Activated CD4-positive, alpha-beta T cell treated with anti-CD3 and anti-CD28 coated beads for 36 hours (primary cell): Measurements from ENCODE around the gene GLI3. TPM values are rescaled to one million over a fixed set of nuclear protein-coding genes. Genes with fewer than 3 reads are reported as not detected.

ENCODE experiments used
- ATAC-seq: fragments of 200-7000 bp; cut with Tn5 transposase; one replicate; pipeline ENCODE4 v1.10.0; 2021; ENCODE audit warnings: mild to moderate bottlenecking, moderate library complexity
- CTCF ChIA-PET: fragments of 350-600 bp; sonication (Branson Sonifier 250); formaldehyde crosslinking; loops from one replicate; lab custom pipeline; 2021; ENCODE audit warnings: antibody characterized with exemption; lab: Charles Lee
- POLR2A ChIA-PET: fragments of 350-600 bp; sonication (Branson Sonifier 250); formaldehyde crosslinking; loops from one replicate; lab custom pipeline; 2021; ENCODE audit warnings: antibody characterized with exemption, inconsistent platforms; lab: Charles Lee
- DNase-seq: peaks from one replicate; pipeline ENCODE4 v3.0.0-alpha.2; 2020
- H3K27ac Mint-ChIP-seq: one replicate; pipeline ENCODE4 v1.8.0; 2021; ENCODE audit warnings: mixed read lengths
- H3K27me3 Mint-ChIP-seq: one replicate; pipeline ENCODE4 v1.8.0; 2021; ENCODE audit warnings: mixed read lengths
- H3K36me3 Mint-ChIP-seq: one replicate; pipeline ENCODE4 v1.8.0; 2021; ENCODE audit warnings: low read depth, mixed read lengths
- H3K4me1 Mint-ChIP-seq: one replicate; pipeline ENCODE4 v1.8.0; 2021; ENCODE audit warnings: mixed read lengths
- H3K4me3 Mint-ChIP-seq: one replicate; pipeline ENCODE4 v1.8.0; 2021; ENCODE audit warnings: mild to moderate bottlenecking, moderate library complexity, mixed read lengths
- H3K9me3 Mint-ChIP-seq: one replicate; pipeline ENCODE4 v1.8.0; 2021; ENCODE audit warnings: low read depth, mixed read lengths
- intact Hi-C, 2 experiments: fragments of 100-400 bp; cut with DNase I in 1 of 2; cut with micrococcal nuclease in 1 of 2; formaldehyde crosslinking; loops; one replicate each; pipeline versions ENCODE4 v1.14.2 to v1.15.1; 2022 to 2024; cut with DNase I, micrococcal nuclease
- total RNA-seq, 2 experiments: library from RNA; stranded (reverse); gene quantifications; one replicate each; pipeline ENCODE4 v1.2.3, GENCODE V29; 2021

The GLI3 gene
- under 1 TPM; 0.18 to 0.30 TPM for total RNA-seq

DNA sequence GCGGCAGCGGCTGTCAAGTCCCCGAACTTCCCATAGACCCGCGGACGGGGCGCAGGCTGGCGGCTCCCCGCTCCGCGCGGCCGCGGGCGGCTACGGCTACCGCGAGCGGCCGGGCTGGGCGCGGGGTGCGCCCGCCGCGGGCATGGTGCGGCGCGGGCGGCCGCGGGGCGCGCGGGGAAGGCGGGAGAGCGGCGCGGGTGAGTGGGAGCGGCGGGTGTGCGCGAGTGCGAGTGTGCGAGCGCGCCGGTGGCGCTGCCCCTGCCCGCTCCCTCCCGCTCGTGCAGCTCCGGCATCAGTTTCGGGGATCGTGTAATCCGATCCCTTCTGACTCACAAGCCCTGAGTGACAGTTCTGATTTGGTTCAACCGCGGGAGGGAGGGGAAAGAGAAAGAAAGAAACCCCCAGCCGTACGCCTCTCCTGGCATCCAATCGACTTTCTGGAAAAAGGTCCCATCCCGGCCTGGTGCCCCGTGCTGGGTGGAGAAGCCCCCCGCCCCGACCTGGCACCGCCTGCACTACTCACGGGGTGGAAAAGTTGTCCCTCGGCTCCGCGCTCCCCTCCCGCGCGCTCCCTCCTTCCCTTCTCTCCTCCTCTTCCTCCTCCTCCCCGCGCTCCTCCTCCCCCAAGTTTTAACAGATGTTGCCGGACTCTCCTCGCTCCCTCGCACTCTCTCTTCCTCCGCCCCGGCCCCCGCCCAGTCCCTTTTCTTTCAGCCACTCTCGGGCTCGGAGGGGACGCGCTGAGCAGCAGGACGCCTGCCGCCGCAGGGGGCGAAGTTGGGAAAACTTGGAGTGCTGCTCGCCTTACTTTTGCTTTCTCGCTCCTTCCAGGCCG lies at the start of gene GLI3:
Gene GLI3 (minus strand): TSS at position 234 of the 835 bp plus-strand sequence. CDS start 13,956 bp downstream, outside the sequence.
- intact Hi-C loops = loop anchor here in 1 of 2 experiments (1.0 kb wide), 1 partner anchor 9 kb away; no protein-coding TSS in a partner anchor
- peak; percentile 72 for DNase-seq
- H3K9me3 Mint-ChIP-seq = no peaks in the 10 kb centered on the region

DNA sequence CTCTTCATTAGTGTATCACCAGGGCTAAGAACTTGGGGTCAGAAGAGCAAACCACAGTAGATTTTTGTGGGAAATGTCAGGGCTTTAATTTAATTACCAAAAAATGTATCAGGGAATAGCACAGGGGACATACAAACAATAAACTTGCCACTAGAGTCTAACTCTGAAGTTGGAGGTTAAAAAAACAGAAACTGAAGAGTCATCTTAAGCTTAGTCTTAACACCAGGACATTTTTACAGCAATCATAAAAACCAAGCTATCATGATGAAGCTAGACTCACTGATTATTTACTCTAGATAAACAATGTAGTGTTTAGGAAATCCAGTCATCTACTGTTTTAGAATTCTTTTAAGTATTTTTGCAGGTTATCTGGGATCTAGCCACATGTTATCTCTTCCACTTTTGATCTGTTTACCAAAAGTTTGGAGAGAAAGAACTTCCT lies 48.4 kb upstream of the GLI3 start:
- peaks cover 4% of the 10 kb centered on the region for H3K27me3 Mint-ChIP-seq
- no peak for ATAC-seq
- no peak overlapping the region for H3K4me3 Mint-ChIP-seq
- no peaks in the 10 kb centered on the region for H3K4me1 Mint-ChIP-seq
- intact Hi-C loops = no loop called here
- DNase-seq = no peak
- no peaks in the 10 kb centered on the region for H3K36me3 Mint-ChIP-seq
- H3K27ac Mint-ChIP-seq = no peak overlapping the region
- H3K9me3 Mint-ChIP-seq = no peaks in the 10 kb centered on the region
- ChIA-PET POLR2A (no interaction called here), CTCF (no interaction called here)

More for the DNA sequence above, at the start of gene GLI3:
- peaks cover 8% of the 10 kb centered on the region for H3K4me1 Mint-ChIP-seq
- H3K36me3 Mint-ChIP-seq = no peaks in the 10 kb centered on the region
- ChIA-PET POLR2A (no interaction called here), CTCF (no interaction called here)
- ATAC-seq = peak; percentile 90
- peaks cover 56% of the 10 kb centered on the region for H3K27me3 Mint-ChIP-seq
- peak within 1 kb of the TSS; percentile 73 for H3K4me3 Mint-ChIP-seq
- no peak within 1 kb of the TSS for H3K27ac Mint-ChIP-seq

DNA sequence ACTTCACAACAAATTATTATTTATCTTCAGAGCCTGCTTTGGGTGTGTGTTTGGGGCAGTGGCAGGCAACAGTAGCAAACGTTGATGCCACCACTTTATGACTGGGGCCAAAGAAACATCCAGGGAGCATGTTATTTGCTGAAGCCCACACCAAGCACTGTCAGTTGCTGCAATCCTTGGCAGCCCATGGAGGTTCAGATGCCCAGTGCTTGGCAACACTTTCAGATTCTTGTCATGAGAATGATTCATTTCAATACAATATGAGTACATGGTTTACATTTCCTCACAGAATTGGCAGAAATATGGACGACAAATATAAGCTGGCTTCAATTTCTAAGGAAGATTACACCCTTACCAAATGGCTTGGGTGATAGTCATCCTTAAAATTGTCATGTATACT lies 46.5 kb upstream of the GLI3 start:
- ChIA-PET POLR2A (no interaction called here), CTCF (no interaction called here)
- Mint-ChIP-seq H3K4me3 (no peak overlapping the region), H3K4me1 (no peaks in the 10 kb centered on the region), H3K9me3 (no peaks in the 10 kb centered on the region), H3K27me3 (peaks cover 9% of the 10 kb centered on the region), H3K36me3 (no peaks in the 10 kb centered on the region), H3K27ac (no peak overlapping the region)
- ATAC-seq (no peak), DNase-seq (no peak)
- intact Hi-C loops = no loop called here

DNA sequence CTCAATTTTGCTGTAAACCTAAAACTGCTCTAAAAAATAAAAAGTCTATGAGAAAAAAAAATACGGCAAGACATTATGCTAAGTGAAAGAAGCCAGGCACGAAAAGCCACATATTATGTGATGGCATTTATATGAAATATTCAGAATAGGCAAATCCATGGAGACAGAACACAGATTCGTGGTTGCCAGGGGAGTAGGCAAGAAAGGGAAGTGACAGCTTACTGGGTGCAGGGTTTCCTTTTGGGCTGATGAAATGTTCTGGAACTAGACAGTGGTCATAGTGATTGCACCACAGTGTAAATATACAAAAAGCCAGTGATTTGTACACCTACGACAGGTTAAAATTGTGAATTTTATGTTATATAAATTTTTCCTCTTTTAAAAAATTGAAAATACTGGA lies 41.3 kb upstream of the GLI3 start:
- POLR2A ChIA-PET = no interaction called here
- no peak for ATAC-seq

DNA sequence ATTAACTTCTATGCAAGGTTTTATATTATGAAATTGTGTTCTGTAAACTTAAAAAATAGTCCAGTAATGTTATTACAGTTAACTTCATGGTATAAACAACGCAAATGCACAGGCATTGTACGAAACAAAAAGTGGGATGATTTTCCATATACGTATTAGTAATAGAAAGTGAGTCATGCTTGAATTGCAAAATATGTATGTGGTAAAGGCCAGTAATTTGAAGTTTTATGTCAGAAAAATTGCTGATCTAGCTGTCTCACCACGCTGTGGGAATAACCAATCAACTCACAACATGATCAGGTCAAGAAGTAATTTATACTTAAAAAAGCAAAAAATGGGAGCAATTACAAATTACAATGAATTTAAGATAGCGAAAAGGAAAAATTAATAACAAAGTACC lies 37.0 kb upstream of the GLI3 start:
- no peak for ATAC-seq
- ChIA-PET POLR2A (no interaction called here), CTCF (no interaction called here)
- DNase-seq = no peak
- H3K36me3 Mint-ChIP-seq = no peaks in the 10 kb centered on the region
- H3K27ac Mint-ChIP-seq = no peak overlapping the region
- H3K4me3 Mint-ChIP-seq = no peak overlapping the region
- H3K4me1 Mint-ChIP-seq = peaks cover 4% of the 10 kb centered on the region
- peaks cover 18% of the 10 kb centered on the region for H3K27me3 Mint-ChIP-seq
- no peaks in the 10 kb centered on the region for H3K9me3 Mint-ChIP-seq
- intact Hi-C loops = no loop called here

More for the DNA sequence above, 41.3 kb upstream of the GLI3 start:
- Mint-ChIP-seq H3K27ac (no peak overlapping the region), H3K27me3 (peaks cover 16% of the 10 kb centered on the region), H3K9me3 (no peaks in the 10 kb centered on the region), H3K4me1 (no peaks in the 10 kb centered on the region), H3K36me3 (no peaks in the 10 kb centered on the region), H3K4me3 (no peak overlapping the region)
- CTCF ChIA-PET = no interaction called here
- DNase-seq = no peak
- intact Hi-C loops = no loop called here

DNA sequence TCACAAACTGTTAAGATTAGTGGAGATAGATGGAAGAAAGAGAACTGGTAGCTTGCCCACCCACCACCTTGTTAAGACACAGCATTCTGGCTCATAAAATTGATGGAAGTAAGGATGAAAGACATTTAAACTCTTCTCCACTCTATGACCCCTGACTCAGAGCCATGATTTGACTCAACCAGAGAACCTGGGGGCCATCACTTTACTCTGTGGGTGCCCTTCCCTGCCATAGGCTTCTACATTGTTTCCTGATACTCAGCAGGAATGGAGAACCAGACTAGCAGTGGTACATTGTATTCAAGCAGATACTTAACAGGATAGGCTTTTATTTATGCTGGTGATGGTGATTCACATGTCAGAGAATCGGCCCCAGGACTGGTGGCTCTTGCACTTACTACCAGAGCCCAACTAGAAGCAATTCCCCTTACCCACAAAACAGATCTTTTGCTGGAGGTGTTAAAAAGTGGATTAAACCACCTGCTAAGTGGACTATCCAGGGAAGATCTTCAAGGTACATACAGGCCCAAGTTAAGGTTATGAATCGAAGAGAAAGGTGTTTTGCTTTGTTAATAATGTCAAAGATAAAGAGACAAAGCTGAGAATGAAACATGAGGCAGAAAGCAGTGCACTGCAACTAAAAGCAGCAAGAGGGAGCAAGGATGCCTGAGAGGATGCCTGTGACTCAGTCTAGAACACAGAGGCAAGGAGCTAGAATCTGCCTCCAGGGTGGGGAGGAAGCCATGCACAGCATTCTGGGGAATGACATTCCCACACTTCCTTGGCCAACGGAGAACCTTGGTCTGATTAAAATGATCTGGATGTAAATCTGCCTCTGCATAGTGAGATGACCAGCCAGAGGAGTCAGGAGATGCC lies 36.0 kb upstream of the GLI3 start:
- H3K9me3 Mint-ChIP-seq = no peaks in the 10 kb centered on the region
- peaks cover 15% of the 10 kb centered on the region for H3K27me3 Mint-ChIP-seq
- intact Hi-C loops = no loop called here
- POLR2A ChIA-PET = no interaction called here
- ATAC-seq (peak; percentile 70), DNase-seq (no peak)
- H3K27ac Mint-ChIP-seq = no peak overlapping the region
- CTCF ChIA-PET = interaction anchor here (0.6 kb wide), 1 partner anchor 181 kb away, joined by 3 read pairs; no protein-coding TSS in a partner anchor
- H3K4me1 Mint-ChIP-seq = peaks cover 9% of the 10 kb centered on the region
- no peak overlapping the region for H3K4me3 Mint-ChIP-seq
- H3K36me3 Mint-ChIP-seq = no peaks in the 10 kb centered on the region

DNA sequence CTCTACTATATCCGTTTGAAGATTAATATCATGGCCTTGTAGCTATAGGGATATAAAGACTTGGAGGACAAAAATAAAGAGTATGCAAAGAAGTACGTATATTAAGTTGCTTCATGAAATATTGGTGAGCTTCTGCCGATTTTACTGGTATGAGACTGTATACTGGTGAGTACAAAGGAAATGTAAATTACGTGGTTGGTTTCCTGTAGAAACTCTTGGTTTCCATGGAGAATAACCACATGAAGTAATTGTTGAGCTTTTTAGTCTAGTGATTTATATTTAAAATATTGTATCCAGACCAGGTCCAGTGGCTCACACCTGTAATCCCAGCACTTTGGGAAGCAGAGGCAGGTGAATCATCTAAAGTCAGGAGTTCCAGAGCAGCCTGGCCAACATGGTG lies 32.2 kb upstream of the GLI3 start:
- H3K27me3 Mint-ChIP-seq = peaks cover 9% of the 10 kb centered on the region
- intact Hi-C loops = no loop called here
- DNase-seq (no peak), ATAC-seq (peak; percentile 23)
- peaks cover 9% of the 10 kb centered on the region for H3K4me1 Mint-ChIP-seq
- H3K9me3 Mint-ChIP-seq = no peaks in the 10 kb centered on the region
- no peak overlapping the region for H3K27ac Mint-ChIP-seq
- POLR2A ChIA-PET = no interaction called here
- CTCF ChIA-PET = no interaction called here
- no peaks in the 10 kb centered on the region for H3K36me3 Mint-ChIP-seq
- no peak overlapping the region for H3K4me3 Mint-ChIP-seq

DNA sequence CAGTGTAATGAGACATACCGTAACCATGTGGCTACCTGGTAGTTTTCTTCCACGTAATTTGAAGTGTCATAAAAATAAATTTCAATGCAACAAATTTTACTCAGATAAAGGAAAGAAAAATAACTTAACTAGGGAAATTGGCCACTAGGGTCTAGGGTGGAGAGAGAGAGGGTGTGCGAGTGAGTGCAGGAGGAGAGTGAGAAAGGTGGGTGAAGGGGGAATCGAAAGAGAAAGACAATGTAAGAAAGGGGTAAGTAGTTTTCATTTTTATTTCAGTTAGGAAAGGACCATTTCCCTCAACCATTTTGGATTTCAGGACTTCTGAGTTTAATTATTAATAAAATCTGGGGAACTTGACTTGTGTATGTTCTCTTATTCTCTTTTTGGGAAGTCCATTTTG lies 27.7 kb upstream of the GLI3 start:
- CTCF ChIA-PET = no interaction called here

DNA sequence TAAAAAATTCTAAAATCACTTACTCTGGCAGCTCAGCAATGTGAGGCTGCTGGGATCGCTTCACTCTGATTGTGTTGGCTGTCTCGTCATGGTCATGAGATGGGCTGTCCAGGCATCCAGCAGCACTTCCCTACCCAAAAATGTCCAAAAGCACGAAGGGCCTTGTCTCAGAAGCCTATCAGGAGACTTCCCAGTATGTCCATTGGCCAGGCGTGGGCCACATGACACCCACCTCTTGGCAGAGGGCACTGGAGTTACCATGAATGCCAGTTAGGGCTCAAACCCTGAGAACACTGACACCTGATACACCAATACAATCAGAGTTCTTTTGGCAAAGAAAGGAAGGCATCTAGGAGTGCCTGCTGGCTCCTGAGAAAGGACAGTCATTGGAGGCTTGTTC lies 27.0 kb upstream of the GLI3 start:
- no peaks in the 10 kb centered on the region for H3K9me3 Mint-ChIP-seq
- peaks cover 4% of the 10 kb centered on the region for H3K4me1 Mint-ChIP-seq
- DNase-seq (no peak), ATAC-seq (no peak)
- H3K4me3 Mint-ChIP-seq = no peak overlapping the region
- H3K36me3 Mint-ChIP-seq = no peaks in the 10 kb centered on the region
- ChIA-PET POLR2A (no interaction called here), CTCF (no interaction called here)
- peaks cover 5% of the 10 kb centered on the region for H3K27me3 Mint-ChIP-seq
- intact Hi-C loops = no loop called here
- no peak overlapping the region for H3K27ac Mint-ChIP-seq

More for the DNA sequence above, 27.7 kb upstream of the GLI3 start:
- Mint-ChIP-seq H3K4me1 (peaks cover 9% of the 10 kb centered on the region), H3K4me3 (no peak overlapping the region), H3K27me3 (peaks cover 5% of the 10 kb centered on the region), H3K9me3 (no peaks in the 10 kb centered on the region), H3K36me3 (no peaks in the 10 kb centered on the region), H3K27ac (no peak overlapping the region)
- POLR2A ChIA-PET = no interaction called here
- ATAC-seq (no peak), DNase-seq (no peak)
- intact Hi-C loops = no loop called here

DNA sequence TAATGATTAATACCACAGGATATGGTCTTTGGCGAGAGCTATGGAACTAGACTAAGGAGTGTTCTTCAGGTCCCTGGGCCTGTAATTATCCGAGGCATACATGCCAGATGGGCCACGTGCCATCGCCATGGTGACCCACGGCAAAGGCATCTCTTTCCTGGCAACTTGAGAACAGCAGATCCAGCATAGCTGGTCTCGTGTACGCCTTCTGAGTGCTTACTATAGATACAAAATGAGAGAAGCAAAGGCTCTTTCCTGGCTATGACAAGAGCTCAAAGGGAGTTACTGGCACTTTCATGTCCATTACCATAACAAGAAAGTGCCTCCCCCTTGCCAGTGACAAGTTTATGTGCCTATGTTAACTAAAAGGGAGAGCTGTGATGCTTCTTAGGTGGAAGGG lies 26.0 kb upstream of the GLI3 start:
- intact Hi-C loops = no loop called here
- Mint-ChIP-seq H3K36me3 (no peaks in the 10 kb centered on the region), H3K9me3 (no peaks in the 10 kb centered on the region), H3K27me3 (peaks cover 5% of the 10 kb centered on the region), H3K27ac (no peak overlapping the region), H3K4me3 (no peak overlapping the region), H3K4me1 (no peaks in the 10 kb centered on the region)
- ATAC-seq (no peak), DNase-seq (no peak)
- ChIA-PET CTCF (no interaction called here), POLR2A (no interaction called here)

DNA sequence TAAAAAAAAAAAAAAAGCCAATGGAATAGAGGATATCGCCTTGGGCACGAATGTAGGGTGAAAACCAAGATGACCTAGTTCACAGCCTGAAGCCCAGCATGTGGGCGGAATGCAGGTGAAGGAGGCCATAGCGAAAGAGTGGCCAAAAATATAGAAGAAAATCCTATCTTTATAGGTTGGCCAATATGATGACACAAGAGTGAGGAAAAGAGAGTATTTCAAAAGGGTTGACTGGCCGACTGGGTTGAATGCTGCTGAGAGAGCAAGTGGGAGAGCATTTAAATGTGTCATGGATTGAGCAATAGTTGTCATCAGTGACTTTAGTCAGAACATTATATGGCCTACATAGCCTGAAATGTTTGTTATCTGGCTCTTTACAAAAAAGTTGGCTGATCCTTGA lies 17.2 kb upstream of the GLI3 start:
- CTCF ChIA-PET = no interaction called here
- intact Hi-C loops = no loop called here
- H3K27ac Mint-ChIP-seq = no peak overlapping the region
- DNase-seq = no peak
- peaks cover 2% of the 10 kb centered on the region for H3K9me3 Mint-ChIP-seq
- H3K27me3 Mint-ChIP-seq = peaks cover 2% of the 10 kb centered on the region
- no peaks in the 10 kb centered on the region for H3K36me3 Mint-ChIP-seq
- no peaks in the 10 kb centered on the region for H3K4me1 Mint-ChIP-seq
- no peak for ATAC-seq
- H3K4me3 Mint-ChIP-seq = no peak overlapping the region
- POLR2A ChIA-PET = no interaction called here
